Calu3 (cell line): Measurements from ENCODE around the gene SYNGR2. TPM values are rescaled to one million over a fixed set of nuclear protein-coding genes. Genes with fewer than 3 reads are reported as not detected.

ENCODE experiments used
- Bru-seq: library from RNA; stranded (reverse); fragments of 400-500 nt; gene quantifications from one replicate; lab custom pipeline; 2021; lab: Mats Ljungman, UMichigan
- BruChase-seq, 2 experiments: library from RNA; stranded (reverse); fragments of 400-500 nt; gene quantifications; one replicate each; lab custom pipeline; 2021; lab: Mats Ljungman, UMichigan
- BruUV-seq: library from RNA; stranded (reverse); fragments of 400-500 nt; replicated peaks from 2 replicates; lab custom pipeline; 2021; lab: Mats Ljungman, UMichigan
- CTCF ChIA-PET: fragments of 300-600 bp; sonication (Branson Sonifier 250); formaldehyde crosslinking; loops from one replicate; lab custom pipeline; 2022; ENCODE audit warnings: antibody characterized with exemption; lab: Charles Lee
- DNase-seq: peaks from one replicate; pipeline ENCODE4 v3.0.0; 2022
- H3K27ac Mint-ChIP-seq: one replicate; pipeline ENCODE4 v1.8.0; 2022; ENCODE audit warnings: mixed read lengths; ENCODE audit not compliant: unreplicated experiment
- H3K27me3 Mint-ChIP-seq: one replicate; pipeline ENCODE4 v1.8.0; 2022; ENCODE audit warnings: mixed read lengths; ENCODE audit not compliant: unreplicated experiment
- H3K36me3 Mint-ChIP-seq: one replicate; pipeline ENCODE4 v1.8.0; 2022; ENCODE audit warnings: mild to moderate bottlenecking, moderate library complexity, mixed read lengths; ENCODE audit not compliant: insufficient read depth, unreplicated experiment
- H3K4me1 Mint-ChIP-seq: one replicate; pipeline ENCODE4 v1.8.0; 2022; ENCODE audit warnings: mild to moderate bottlenecking, low read depth, mixed read lengths; ENCODE audit not compliant: unreplicated experiment
- H3K4me3 Mint-ChIP-seq: one replicate; pipeline ENCODE4 v1.8.0; 2022; ENCODE audit warnings: mild to moderate bottlenecking, low read depth, moderate library complexity, mixed read lengths; ENCODE audit not compliant: unreplicated experiment
- H3K9me3 Mint-ChIP-seq: one replicate; pipeline ENCODE4 v1.8.0; 2022; ENCODE audit warnings: low read depth, mixed read lengths; ENCODE audit not compliant: unreplicated experiment
- intact Hi-C: fragments of 100-400 bp; cut with micrococcal nuclease; formaldehyde crosslinking; loops from one replicate; pipeline ENCODE4 v1.10.0; 2022; ENCODE audit not compliant: unreplicated experiment
- long read RNA-seq: library from polyadenylated mRNA; stranded (forward); transcript quantifications from one replicate; pipeline ENCODE4 v2.0.0, GENCODE V29; 2022
- total RNA-seq: library from RNA; stranded (reverse); gene quantifications from 2 replicates; pipeline ENCODE4 v1.2.3, GENCODE V29; 2022
- TF ChIP-seq, protein P1 (sequence below): fragments of 200-600 bp; IDR thresholded peaks from one replicate; pipeline ENCODE4 v1.8.0; 2022; ENCODE audit warnings: antibody characterized with exemption; ENCODE audit not compliant: unreplicated experiment

The SYNGR2 gene, protein sequence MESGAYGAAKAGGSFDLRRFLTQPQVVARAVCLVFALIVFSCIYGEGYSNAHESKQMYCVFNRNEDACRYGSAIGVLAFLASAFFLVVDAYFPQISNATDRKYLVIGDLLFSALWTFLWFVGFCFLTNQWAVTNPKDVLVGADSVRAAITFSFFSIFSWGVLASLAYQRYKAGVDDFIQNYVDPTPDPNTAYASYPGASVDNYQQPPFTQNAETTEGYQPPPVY
- 204 and 229 TPM in 2 replicates for total RNA-seq
- percentile 76 among the genes with signal in this experiment for Bru-seq, nascent RNA
- percentile 97 among the genes with signal in this experiment for BruChase-seq, experiment 1, labeled RNA remaining after a 6-hour chase
- BruChase-seq, experiment 2, labeled RNA remaining after a 2-hour chase = percentile 92 among the genes with signal in this experiment
- long read RNA-seq, transcript SYNGR2-209 (1 exons, 3,036 nt) = minor isoform, 69 of 1,035 reads
- long read RNA-seq, transcript SYNGR2-204 (3 exons, 2,125 nt) = minor isoform, 122 of 1,035 reads
- long read RNA-seq, transcript SYNGR2-201 (4 exons, 2,325 nt) = major isoform, 785 of 1,035 reads
- long read RNA-seq, transcript SYNGR2-203 (3 exons, 1,553 nt) = minor isoform, 14 of 1,035 reads
- long read RNA-seq, partial matches to known transcripts = 19 of 1,035 reads
- long read RNA-seq, other reads (novel, unspliced or antisense) = 17 of 1,035 reads

DNA sequence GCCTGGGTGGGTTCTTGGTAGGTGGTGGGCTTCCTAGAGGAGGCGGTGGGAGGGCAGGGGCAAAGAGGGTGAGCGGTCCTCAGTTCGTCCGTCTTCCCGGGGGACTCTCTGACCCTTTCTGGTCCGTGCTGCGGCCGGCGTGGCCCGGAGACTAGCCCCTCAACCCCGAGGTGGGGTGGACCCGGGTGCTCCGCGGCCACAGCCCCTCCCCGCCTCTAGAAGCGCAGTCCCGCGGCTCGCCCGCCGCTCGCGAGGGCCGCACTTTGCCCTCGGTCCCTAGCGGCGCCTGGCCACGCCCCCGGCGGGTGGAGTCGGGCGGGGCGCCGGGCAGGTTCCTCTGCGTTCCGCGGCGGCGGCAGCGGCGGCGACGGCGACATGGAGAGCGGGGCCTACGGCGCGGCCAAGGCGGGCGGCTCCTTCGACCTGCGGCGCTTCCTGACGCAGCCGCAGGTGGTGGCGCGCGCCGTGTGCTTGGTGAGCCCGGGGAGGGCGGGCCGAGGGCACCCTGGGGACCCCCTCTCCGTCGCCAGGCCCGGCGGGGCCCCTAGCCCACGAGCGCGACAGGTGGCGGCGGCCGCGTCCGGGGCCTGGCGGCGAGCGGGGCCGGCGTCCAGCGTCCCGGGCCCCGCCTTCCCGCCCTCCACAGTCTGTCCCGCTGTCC is at the start of gene SYNGR2:
Gene SYNGR2, plus strand, starts transcription at position 340 of the 661 bp plus-strand sequence. Its CDS starts 36 bp downstream, at position 376.
- peak within 1 kb of the TSS; percentile 36 for H3K27ac Mint-ChIP-seq
- H3K4me3 Mint-ChIP-seq = peak within 1 kb of the TSS; percentile 70
- no peaks in the 10 kb centered on the region for H3K27me3 Mint-ChIP-seq
- H3K4me1 Mint-ChIP-seq = peaks cover 21% of the 10 kb centered on the region
- no peaks in the 10 kb centered on the region for H3K9me3 Mint-ChIP-seq
- DNase-seq = peak; percentile 94
- intact Hi-C loops = no loop called here
- H3K36me3 Mint-ChIP-seq = peaks cover 43% of the 10 kb centered on the region
- TF ChIP-seq, protein P1, sequence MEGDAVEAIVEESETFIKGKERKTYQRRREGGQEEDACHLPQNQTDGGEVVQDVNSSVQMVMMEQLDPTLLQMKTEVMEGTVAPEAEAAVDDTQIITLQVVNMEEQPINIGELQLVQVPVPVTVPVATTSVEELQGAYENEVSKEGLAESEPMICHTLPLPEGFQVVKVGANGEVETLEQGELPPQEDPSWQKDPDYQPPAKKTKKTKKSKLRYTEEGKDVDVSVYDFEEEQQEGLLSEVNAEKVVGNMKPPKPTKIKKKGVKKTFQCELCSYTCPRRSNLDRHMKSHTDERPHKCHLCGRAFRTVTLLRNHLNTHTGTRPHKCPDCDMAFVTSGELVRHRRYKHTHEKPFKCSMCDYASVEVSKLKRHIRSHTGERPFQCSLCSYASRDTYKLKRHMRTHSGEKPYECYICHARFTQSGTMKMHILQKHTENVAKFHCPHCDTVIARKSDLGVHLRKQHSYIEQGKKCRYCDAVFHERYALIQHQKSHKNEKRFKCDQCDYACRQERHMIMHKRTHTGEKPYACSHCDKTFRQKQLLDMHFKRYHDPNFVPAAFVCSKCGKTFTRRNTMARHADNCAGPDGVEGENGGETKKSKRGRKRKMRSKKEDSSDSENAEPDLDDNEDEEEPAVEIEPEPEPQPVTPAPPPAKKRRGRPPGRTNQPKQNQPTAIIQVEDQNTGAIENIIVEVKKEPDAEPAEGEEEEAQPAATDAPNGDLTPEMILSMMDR = no peak
- CTCF ChIA-PET = interaction anchor here (0.8 to 1.1 kb wide), 2 partner anchors 36 to 83 kb away, joined by 3 read pairs; no protein-coding TSS in a partner anchor
- no TSS peak for BruUV-seq

DNA sequence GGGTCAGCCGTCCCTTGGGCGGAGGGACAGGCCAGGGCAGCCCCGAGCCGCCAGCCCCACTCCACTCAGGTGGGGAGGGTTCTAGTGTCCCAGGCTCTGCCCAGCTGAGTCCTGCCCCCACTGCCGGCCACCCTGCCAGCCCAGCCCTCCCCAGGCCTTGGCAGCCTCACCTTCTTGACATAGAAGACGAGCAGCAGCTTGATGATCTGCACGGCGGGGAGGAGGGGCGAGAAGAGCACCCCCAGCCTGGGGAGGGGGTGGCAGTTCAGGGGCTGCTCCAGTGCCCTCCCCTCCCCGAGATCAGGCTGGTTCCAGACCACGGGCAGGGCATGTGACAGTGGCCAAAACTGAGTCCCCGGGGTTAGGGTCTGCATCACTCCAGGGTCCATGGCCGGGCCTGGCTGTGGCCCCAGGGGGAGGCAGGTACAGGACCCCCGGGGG is 49.6 kb upstream of the SYNGR2 start:
- Mint-ChIP-seq H3K4me3 (no peak overlapping the region), H3K27me3 (no peaks in the 10 kb centered on the region), H3K27ac (no peak overlapping the region), H3K9me3 (no peaks in the 10 kb centered on the region), H3K4me1 (no peaks in the 10 kb centered on the region), H3K36me3 (peaks cover 39% of the 10 kb centered on the region)
- TF ChIP-seq, protein P1 = no peak
- BruUV-seq = no TSS peak
- no peak for DNase-seq
- CTCF ChIA-PET = no interaction called here
- intact Hi-C loops = no loop called here

DNA sequence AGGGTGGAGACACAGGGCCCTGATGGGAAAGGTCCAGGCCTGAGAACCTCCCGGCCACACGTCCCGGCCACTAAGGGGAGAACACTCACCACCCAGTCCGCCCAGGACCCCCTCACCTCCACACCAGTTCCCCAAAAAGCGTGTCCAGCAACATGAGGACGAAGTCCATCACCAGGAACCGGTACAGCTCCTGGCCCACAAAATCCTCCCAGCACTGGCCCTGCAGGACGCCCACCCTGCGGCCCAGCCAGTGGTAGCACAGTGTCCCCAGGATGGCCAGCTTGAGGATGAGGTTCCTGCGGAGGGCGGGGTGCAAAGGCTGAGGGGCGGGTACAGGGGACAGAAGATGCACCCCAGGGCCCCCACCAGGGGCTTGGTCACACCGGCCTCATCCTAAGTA is 47.8 kb upstream of the SYNGR2 start:
- BruUV-seq = no TSS peak
- Mint-ChIP-seq H3K9me3 (no peaks in the 10 kb centered on the region), H3K4me1 (no peaks in the 10 kb centered on the region), H3K27ac (no peak overlapping the region), H3K36me3 (peaks cover 37% of the 10 kb centered on the region), H3K27me3 (no peaks in the 10 kb centered on the region), H3K4me3 (no peak overlapping the region)
- intact Hi-C loops = no loop called here
- no peak for DNase-seq
- CTCF ChIA-PET = interaction anchor here (1.2 kb wide), 1 partner anchor 8 kb away, joined by 5 read pairs; the partner anchor contains the start of gene TMC6
- TF ChIP-seq, protein P1 = no peak
